ENCODE results near the gene ALX4.

GRCh38 chr11:44213148-44213547, 96.8 kb downstream of the ALX4 start:
- no peak for TF ChIP-seq EZH2phosphoT487 (IDR thresholded peaks at IDR 0.05; ENCODE audit: low read depth)
- TF ChIP-seq CTCF (IDR thresholded peaks at IDR 0.05; ENCODE audit: low read depth, low read length), result no peak
